Measurements from ENCODE around the gene FXYD2.
"Not testable (repeated sequence)": the region's sequence is repeated elsewhere in the genome, so short reads cannot be mapped to it uniquely, and the experiment has no call there.

FXYD2 gene

GRCh38 chr11:117820516-117820915 is 4.0 kb downstream of the FXYD2 start:
- DNase-seq (ENCODE audit: low read depth): no peak

DNA sequence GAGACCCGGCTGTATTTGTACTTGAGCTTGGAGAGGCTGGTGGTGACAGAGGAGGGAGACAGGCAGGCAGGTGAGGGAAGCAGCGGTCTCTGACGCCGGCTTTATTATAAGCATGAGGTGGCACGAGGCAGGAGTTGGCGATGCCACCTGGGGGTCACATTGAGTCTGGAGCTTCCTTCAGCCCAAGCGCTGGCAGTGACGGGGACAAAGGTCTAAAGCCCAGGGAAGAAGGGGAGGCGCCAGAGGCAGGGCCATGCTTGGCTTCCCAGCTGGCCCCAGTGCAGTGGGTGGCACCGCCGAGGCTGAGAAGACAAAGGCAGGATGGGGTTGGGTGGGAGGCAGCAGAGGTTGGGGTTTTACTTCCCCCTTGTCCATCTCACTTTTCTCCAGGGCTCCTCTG is 4.5 kb downstream of the FXYD2 start:
- DNase-seq (ENCODE audit: low read depth): no peak

GRCh38 chr11:117819096-117820040 is 5.2 kb downstream of the FXYD2 start:
- DNase-seq (ENCODE audit: low read depth): no peak

DNA sequence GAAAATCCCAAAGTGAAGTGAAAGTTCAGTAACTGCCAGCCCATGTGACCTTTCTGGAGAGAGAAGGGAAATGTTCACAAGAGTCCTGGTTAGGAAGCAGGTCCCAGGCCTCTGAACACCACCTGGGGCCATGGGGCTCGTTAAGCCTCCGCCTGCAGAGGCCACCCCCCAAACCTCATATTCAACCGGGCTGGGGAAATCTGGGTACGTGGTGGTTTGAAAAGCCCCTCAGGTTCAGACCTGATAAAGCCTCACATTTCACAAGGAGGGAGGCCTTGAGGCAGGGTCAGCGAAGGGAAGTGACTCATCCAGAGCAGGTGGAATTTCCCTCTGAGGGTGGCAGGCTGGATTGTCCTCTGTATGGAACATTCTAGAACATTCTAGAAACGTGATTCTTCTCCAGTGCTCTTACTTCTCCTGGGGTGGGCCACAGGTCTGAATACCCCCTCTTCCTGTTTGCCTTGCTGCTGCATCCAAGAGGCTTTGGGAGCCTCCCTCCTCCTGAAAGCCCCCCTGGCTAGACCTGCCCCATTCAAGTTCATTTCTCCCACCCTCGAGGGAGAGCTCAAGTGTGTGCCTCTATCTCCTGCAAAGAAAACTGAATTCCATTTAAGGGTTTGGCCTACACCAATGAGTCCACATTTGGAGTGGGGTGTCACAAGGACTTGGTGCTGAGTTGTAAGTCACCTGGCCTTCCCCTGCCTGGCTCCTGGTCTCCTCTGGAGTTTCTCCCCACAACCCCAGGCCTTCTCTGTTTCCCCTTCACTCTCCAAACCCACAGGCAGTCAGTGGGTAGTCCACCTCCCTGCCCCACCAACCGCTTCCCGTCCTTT is 6.3 kb downstream of the FXYD2 start:
- DNase-seq (ENCODE audit: low read depth): no peak

GRCh38 chr11:117817368-117818040 is 7.0 kb downstream of the FXYD2 start:
- DNase-seq (ENCODE audit: low read depth): peak; percentile 83

GRCh38 chr11:117816846-117817367 is 7.6 kb downstream of the FXYD2 start:
- DNase-seq (ENCODE audit: low read depth): no peak

DNA sequence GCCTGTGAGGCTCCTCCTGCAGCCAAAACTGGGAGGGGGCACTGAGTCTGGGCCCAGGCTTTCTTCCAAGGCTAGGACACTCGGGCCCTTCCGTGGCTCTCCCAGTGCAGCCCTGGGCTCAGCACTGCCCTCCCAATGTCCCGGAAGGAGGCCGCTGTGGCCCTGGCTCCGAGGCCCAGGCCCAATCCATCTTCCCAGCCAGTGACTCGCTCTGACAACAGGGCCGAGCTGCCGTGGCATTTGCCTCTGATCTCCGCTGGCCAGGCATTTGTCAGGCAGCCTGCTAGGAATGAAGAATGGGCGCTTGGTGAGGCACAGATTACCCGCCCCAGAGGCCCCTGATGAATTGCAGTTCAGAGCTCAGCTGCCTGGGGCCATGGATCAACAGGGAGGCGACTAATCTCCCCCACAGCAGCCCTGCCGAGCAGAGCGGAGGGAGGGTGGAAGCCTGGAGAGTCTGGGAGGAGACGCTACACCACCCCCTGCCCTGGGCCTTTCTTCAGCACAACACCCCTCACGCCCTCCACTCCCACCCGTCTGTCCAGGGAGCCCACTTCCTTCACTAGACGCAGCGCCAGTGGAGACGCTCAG is 8.3 kb downstream of the FXYD2 start:
- DNase-seq (ENCODE audit: low read depth): no peak

GRCh38 chr11:117815262-117815803 is 9.2 kb downstream of the FXYD2 start:
- DNase-seq (ENCODE audit: low read depth): peak; percentile 55

GRCh38 chr11:117814766-117815261 is 9.7 kb downstream of the FXYD2 start:
- DNase-seq (ENCODE audit: low read depth): peak; percentile 77

DNA sequence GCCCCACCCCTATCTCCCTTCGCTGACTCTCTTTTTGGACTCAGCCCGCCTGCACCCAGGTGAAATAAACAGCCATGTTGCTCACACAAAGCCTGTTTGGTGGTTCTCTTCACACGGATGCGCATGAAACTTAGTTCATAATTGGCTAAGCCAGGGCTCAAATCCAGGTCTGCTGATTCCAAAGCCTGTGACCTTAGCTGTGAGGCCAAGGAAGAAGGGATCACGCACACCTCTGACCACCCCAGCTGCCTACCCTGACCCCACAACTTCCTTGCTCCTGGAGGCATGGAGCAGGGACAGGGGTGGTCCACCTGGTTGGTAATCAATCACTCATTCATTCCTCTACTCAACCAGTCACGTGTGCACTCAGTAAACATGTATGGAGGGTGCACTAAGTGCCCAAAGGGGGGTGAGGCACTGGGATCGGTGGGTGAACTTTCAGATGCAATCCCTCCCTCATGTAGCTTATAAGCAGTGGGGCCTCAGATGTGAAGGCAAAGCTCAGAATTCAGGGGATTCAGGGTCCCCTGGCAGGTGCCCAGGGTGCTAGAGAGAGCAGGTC is 10.3 kb downstream of the FXYD2 start:
- DNase-seq (ENCODE audit: low read depth): no peak

DNA sequence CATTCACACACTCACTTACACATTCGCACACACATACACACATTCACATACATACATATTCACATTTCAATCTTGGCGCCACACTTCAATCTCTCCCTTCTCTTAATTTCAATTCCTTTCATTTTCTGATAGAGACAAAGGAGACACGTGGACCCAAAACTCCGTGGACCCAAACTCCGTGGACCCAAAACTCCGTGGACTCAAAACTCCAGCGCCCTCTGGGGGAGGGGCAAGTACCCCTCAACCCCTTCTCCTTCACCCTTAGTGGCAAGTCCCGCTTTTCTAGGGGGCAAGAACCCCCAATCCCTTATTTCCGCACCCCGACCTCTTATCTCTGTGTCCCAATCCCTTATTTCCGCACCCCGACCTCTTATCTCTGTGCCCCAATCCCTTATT is 14.5 kb downstream of the FXYD2 start:
- DNase-seq (ENCODE audit: low read depth): not testable (repeated sequence)

- DNase-seq (ENCODE audit: low read depth): no peak
Observed at GRCh38 chr11:117809236-117810055, 15.1 kb downstream of the FXYD2 start.

- no peak for DNase-seq (ENCODE audit: low read depth)
Observed at GRCh38 chr11:117808784-117809183, 15.8 kb downstream of the FXYD2 start.

DNA sequence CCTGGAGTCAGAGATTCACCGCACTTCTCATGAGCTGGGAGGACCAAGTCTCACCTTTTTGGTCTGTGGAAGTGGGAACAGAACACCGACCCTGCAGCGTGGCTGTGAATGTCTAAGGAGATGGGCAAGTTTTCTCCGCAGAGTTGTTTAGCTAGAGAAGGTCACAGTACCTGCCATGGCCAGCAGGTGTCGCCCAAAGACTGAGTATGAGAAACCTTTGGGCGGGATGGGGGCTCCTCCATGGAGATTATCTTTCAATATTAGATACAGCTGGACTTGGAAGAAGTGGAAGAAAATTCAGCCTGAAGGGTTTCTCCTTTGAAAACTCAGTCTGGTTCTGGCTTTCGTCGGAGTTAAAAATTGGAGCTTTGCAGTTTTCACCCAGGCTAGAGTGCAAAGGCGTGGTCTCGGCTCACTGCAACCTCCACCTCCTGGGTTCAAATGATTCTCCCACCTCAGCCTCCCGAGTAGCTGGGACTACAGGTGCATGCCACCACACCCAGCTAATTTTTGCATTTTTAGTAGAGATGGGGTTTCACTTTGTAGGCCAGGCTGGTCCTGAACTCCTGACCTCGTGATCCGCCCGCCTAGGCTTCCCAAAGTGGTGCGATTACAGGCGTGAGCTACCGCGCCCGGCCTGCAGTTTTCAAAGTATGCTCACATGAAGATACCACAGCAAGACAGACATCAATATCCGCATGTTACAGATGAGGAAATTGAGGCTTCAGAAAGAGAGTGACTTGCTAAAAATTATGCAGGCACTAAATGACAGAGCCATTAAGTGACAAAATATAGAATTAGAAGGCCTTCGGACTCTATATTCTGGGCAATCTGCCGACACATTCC is 16.8 kb downstream of the FXYD2 start:
- peak; percentile 69 for DNase-seq (ENCODE audit: low read depth)

DNA sequence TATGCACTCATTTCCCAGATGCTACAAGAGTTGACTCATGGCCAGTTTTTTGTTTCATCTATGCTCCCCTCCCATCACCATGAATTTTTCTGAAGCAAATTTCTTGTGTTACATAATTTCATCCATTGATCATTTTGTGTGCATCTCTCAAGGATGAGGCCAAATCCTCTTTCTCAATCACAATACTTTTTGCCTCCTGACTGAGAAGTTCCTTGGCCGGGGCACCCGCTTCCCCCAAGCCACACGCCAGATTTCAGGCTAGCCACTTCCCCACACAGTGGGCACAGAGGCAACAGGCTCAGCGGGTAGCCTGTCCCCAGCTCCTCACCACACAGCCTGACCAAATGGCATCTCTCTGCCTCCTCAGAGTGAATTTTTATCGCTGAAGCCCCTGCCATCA is 17.7 kb downstream of the FXYD2 start:
- no peak for DNase-seq (ENCODE audit: low read depth)

- no peak for DNase-seq (ENCODE audit: low read depth)
Observed at GRCh38 chr11:117805045-117805444, 19.5 kb downstream of the FXYD2 start.

- DNase-seq (ENCODE audit: low read depth): no peak
Observed at GRCh38 chr11:117803896-117804295, 20.6 kb downstream of the FXYD2 start.

- no peak for DNase-seq (ENCODE audit: low read depth)
Observed at GRCh38 chr11:117799634-117800033, 24.9 kb downstream of the FXYD2 start.
